ENCODE measurements around the gene CSE1L. TPM values are rescaled to one million over a fixed set of nuclear protein-coding genes. Genes with fewer than 3 reads are reported as not detected.

Gene CSE1L
- total RNA-seq, 1 experiment from 2014 or later: 246 TPM

DNA sequence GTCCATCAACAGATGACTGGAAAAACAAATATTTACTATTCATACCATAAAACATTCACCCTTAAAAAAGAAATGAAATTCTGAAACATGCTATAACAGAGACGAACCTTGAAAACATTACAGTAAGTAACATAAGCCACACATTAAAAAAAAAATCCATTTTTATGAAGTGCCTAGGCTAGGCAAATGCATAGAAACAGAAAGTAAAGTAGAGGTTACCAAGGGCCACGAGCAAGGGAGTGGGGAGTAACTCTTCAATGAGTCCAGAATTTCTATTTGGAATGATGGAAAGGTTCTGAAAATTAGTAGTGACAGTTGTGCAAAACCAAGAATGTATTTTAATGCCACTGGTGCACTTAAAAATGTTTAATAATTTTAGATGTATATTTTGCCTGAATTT lies 94.3 kb downstream of the CSE1L start:
- no CpG with 5 or more reads among the region's 2 CpGs for WGBS (ENCODE audit: extremely low coverage, insufficient read length, low lambda C conversion rate)
- peaks cover 13 to 47% (median 41%) of the 10 kb centered on the region in 3 experiments; a peak in 6 of 7 replicates for H3K36me3 Mint-ChIP-seq (ENCODE audit: insufficient read depth in 1 of 3, low read depth in 3 of 3)
- TF ChIP-seq, protein P1, sequence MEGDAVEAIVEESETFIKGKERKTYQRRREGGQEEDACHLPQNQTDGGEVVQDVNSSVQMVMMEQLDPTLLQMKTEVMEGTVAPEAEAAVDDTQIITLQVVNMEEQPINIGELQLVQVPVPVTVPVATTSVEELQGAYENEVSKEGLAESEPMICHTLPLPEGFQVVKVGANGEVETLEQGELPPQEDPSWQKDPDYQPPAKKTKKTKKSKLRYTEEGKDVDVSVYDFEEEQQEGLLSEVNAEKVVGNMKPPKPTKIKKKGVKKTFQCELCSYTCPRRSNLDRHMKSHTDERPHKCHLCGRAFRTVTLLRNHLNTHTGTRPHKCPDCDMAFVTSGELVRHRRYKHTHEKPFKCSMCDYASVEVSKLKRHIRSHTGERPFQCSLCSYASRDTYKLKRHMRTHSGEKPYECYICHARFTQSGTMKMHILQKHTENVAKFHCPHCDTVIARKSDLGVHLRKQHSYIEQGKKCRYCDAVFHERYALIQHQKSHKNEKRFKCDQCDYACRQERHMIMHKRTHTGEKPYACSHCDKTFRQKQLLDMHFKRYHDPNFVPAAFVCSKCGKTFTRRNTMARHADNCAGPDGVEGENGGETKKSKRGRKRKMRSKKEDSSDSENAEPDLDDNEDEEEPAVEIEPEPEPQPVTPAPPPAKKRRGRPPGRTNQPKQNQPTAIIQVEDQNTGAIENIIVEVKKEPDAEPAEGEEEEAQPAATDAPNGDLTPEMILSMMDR (conservative IDR thresholded peaks at IDR 0.05): no peak

More for the DNA sequence above, 94.3 kb downstream of the CSE1L start:
- H2AFZ ChIP-seq (ENCODE audit: low read length): no peak overlapping the region
- no peak overlapping the region for H4K91ac ChIP-seq (ENCODE audit: insufficient read length, low read depth, low read length)
- no peak overlapping the region for H3K18ac ChIP-seq (ENCODE audit: insufficient read length, low read depth, low read length)
- peaks cover 6% of the 10 kb centered on the region for H3K79me1 ChIP-seq (ENCODE audit: insufficient read depth, low read depth, low read length, poor library complexity, severe bottlenecking)
- no peaks in the 10 kb centered on the region for H3K79me2 ChIP-seq (ENCODE audit: insufficient read depth, low read length)
- H3K9me3 ChIP-seq (ENCODE audit: control insufficient read depth, low read depth, low read length): no peaks in the 10 kb centered on the region
- H2BK120ac ChIP-seq (ENCODE audit: low read depth, low read length, poor library complexity, severe bottlenecking): no peak overlapping the region
- H3K27ac ChIP-seq (ENCODE audit: insufficient read length, low read depth, low read length): no peak overlapping the region
- H4K8ac ChIP-seq (replicated peaks; ENCODE audit: insufficient read length, low read depth, low read length): no peak overlapping the region
- H2BK20ac ChIP-seq (ENCODE audit: low read depth, low read length, poor library complexity, severe bottlenecking): no peak overlapping the region
- no peak overlapping the region for H3K4me3 Mint-ChIP-seq
- H4K5ac ChIP-seq (ENCODE audit: insufficient read length, low read depth, low read length): no peak overlapping the region
- no peaks in the 10 kb centered on the region for H4K20me1 ChIP-seq (ENCODE audit: control insufficient read depth, insufficient read depth, insufficient read length)
- H2BK15ac ChIP-seq (ENCODE audit: low read depth, low read length): no peak overlapping the region
- no peak overlapping the region for H2BK12ac ChIP-seq (ENCODE audit: insufficient read length, low read depth, low read length)
- H3K14ac ChIP-seq (ENCODE audit: insufficient read depth, low read length): no peak overlapping the region
- H3K23ac ChIP-seq (ENCODE audit: insufficient read length, low read depth, low read length): no peak overlapping the region
- H3K27me3 Mint-ChIP-seq (ENCODE audit: low read depth): no peaks in the 10 kb centered on the region
- no peak overlapping the region for H3K4ac ChIP-seq (ENCODE audit: low read depth, low read length)
- H2AK5ac ChIP-seq (ENCODE audit: insufficient read length, low read length): no peak overlapping the region
- no peak overlapping the region for H3K9ac ChIP-seq (ENCODE audit: extremely low read depth, insufficient read length, low read length)
- no peaks in the 10 kb centered on the region for H3K27me3 ChIP-seq (ENCODE audit: insufficient read depth, low read length)
- DNase-seq: no peak
- H3K9me3 Mint-ChIP-seq: no peaks in the 10 kb centered on the region
- no peak overlapping the region for H3K56ac ChIP-seq (ENCODE audit: insufficient read length, low read depth, low read length)
- H3K27ac Mint-ChIP-seq: no peak overlapping the region
- no peak overlapping the region for H3K4me2 ChIP-seq (ENCODE audit: insufficient read depth, insufficient read length, low read length)
- H3T11ph ChIP-seq (ENCODE audit: low read length): no peak overlapping the region
- no peaks in the 10 kb centered on the region for H3K4me1 ChIP-seq (ENCODE audit: insufficient read depth, low read length)
- no peaks in the 10 kb centered on the region for H3K4me1 Mint-ChIP-seq
- no peak overlapping the region for H2BK5ac ChIP-seq (ENCODE audit: insufficient read length, low read length)
- H3K23me2 ChIP-seq (ENCODE audit: insufficient read length, low read depth, low read length, poor library complexity, severe bottlenecking): no peaks in the 10 kb centered on the region

Measured in H9 (cell line).